Measurements from ENCODE around the gene DUSP2.
"Not testable (repeated sequence)": the region's sequence is repeated elsewhere in the genome, so short reads cannot be mapped to it uniquely, and the experiment has no call there.

Gene DUSP2

GRCh38 chr2:96161898-96162297 is 16.7 kb upstream of the DUSP2 start:
- no peak for DNase-seq

- not testable (repeated sequence) for DNase-seq
These were observed 15.1 kb upstream of the DUSP2 start for GRCh38 chr2:96160366-96160765.

- DNase-seq = no peak
These were observed 14.0 kb upstream of the DUSP2 start for GRCh38 chr2:96159084-96159830.

- DNase-seq = no peak
These were observed 13.3 kb upstream of the DUSP2 start for GRCh38 chr2:96158554-96158940.

GRCh38 chr2:96157649-96158553 is 12.7 kb upstream of the DUSP2 start:
- DNase-seq = no peak

GRCh38 chr2:96156926-96157648 is 11.8 kb upstream of the DUSP2 start:
- no peak for DNase-seq

GRCh38 chr2:96156011-96156820 is 11.0 kb upstream of the DUSP2 start:
- no peak for DNase-seq

GRCh38 chr2:96154506-96155380 is 9.5 kb upstream of the DUSP2 start:
- no peak for DNase-seq

GRCh38 chr2:96153991-96154431 is 8.8 kb upstream of the DUSP2 start:
- no peak for DNase-seq

- DNase-seq = no peak
These were observed 8.1 kb upstream of the DUSP2 start for GRCh38 chr2:96153291-96153713.

GRCh38 chr2:96152304-96153161 is 7.3 kb upstream of the DUSP2 start:
- DNase-seq = no peak

GRCh38 chr2:96151595-96152303 is 6.5 kb upstream of the DUSP2 start:
- DNase-seq = no peak

GRCh38 chr2:96150791-96151594 is 5.8 kb upstream of the DUSP2 start:
- no peak for DNase-seq

GRCh38 chr2:96150007-96150640 is 4.9 kb upstream of the DUSP2 start:
- no peak for DNase-seq

GRCh38 chr2:96148410-96149217 is 3.4 kb upstream of the DUSP2 start:
- DNase-seq = no peak

- no peak for DNase-seq
These were observed 2.5 kb upstream of the DUSP2 start for GRCh38 chr2:96147593-96148201.
